ENCODE data around the gene LRRC9.
"Not testable (repeated sequence)": the region's sequence is repeated elsewhere in the genome, so short reads cannot be mapped to it uniquely, and the experiment has no call there.

LRRC9 gene

GRCh38 chr14:59998564-59998963 is 78.6 kb downstream of the LRRC9 start:
- H3K9ac ChIP-seq (ENCODE audit: low read length) = no peak overlapping the region
- no peaks in the 10 kb centered on the region for H3K36me3 ChIP-seq (ENCODE audit: control insufficient read depth, insufficient read depth, low read length)
- no peak overlapping the region for H3K4me3 ChIP-seq (ENCODE audit: low read depth, low read length)
- H3K9me3 ChIP-seq (ENCODE audit: control insufficient read depth, insufficient read depth, low read depth, low read length) = no peaks in the 10 kb centered on the region
- H3K27ac ChIP-seq (ENCODE audit: low read depth, low read length) = no peak overlapping the region
- no peaks in the 10 kb centered on the region for H3K4me1 ChIP-seq (ENCODE audit: control insufficient read depth, insufficient read depth, low read length)
- H3K27me3 ChIP-seq (ENCODE audit: control insufficient read depth, insufficient read depth, low read length) = no peaks in the 10 kb centered on the region

DNA sequence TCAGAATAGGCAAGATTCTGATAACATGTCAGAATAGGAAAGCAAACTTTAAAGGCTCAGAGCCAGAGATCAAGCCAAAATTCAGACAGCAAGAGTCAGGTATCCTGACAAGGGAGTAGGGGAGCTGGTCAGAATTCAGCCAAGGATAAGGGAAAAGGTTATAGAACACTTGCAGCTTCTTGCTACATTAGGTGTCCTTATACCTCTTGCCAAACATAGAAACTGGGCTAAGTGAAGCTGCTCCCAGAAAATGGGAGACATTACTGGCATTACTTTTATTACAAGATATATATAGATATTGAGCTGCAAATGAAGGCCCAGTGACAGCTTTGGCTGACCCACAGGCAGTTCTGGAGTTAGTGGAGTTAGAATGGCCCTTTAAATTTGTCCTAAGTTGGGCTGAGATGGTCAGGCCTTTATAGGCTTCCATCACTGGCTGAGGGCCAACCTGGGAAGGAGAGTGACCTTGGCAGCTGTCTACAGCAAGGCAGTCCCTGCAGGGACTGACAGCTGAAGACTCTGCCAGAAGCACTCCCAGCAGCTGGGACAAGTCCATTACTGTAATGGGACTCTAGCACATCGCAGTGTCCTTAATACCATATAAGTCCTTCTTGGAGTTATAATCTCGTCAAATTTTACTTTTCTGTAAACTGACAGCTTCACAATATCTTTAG is 83.0 kb downstream of the LRRC9 start:
- Histone ChIP-seq H3K27me3 (ENCODE audit: control insufficient read depth, insufficient read depth, low read length) (no peaks in the 10 kb centered on the region), H3K9me3 (ENCODE audit: control insufficient read depth, insufficient read depth, low read depth, low read length) (no peaks in the 10 kb centered on the region), H3K36me3 (ENCODE audit: control insufficient read depth, insufficient read depth, low read length) (no peaks in the 10 kb centered on the region), H3K4me3 (ENCODE audit: low read depth, low read length) (no peak overlapping the region), H3K27ac (ENCODE audit: low read depth, low read length) (no peak overlapping the region), H3K4me1 (ENCODE audit: control insufficient read depth, insufficient read depth, low read length) (no peaks in the 10 kb centered on the region), H3K9ac (ENCODE audit: low read length) (no peak overlapping the region)

DNA sequence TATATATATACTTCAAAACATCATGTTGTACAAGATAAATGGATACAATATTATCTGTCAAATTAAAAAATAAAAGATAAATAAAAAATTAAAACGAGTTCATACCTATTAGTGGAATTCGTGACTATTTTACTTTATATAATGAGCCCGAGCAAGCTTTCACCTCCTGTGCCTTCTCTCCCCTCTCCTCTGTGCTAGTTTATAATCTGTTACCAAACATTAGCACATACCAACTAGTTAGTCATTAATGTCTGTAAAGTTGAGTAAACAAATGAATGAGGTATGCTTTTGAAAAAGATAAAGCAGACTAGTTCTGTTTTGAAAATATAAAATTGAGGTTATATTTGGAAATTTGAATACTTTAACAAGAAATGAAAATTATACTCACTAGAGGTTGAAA is 84.0 kb downstream of the LRRC9 start:
- Histone ChIP-seq H3K4me3 (ENCODE audit: low read depth, low read length) (no peak overlapping the region), H3K27ac (ENCODE audit: low read depth, low read length) (no peak overlapping the region), H3K9me3 (ENCODE audit: control insufficient read depth, insufficient read depth, low read depth, low read length) (no peaks in the 10 kb centered on the region), H3K9ac (ENCODE audit: low read length) (no peak overlapping the region), H3K27me3 (ENCODE audit: control insufficient read depth, insufficient read depth, low read length) (no peaks in the 10 kb centered on the region), H3K36me3 (ENCODE audit: control insufficient read depth, insufficient read depth, low read length) (no peaks in the 10 kb centered on the region), H3K4me1 (ENCODE audit: control insufficient read depth, insufficient read depth, low read length) (no peaks in the 10 kb centered on the region)

- Histone ChIP-seq H3K27ac (ENCODE audit: low read depth, low read length) (no peak overlapping the region), H3K9ac (ENCODE audit: low read length) (no peak overlapping the region), H3K27me3 (ENCODE audit: control insufficient read depth, insufficient read depth, low read length) (no peaks in the 10 kb centered on the region), H3K36me3 (ENCODE audit: control insufficient read depth, insufficient read depth, low read length) (no peaks in the 10 kb centered on the region), H3K9me3 (ENCODE audit: control insufficient read depth, insufficient read depth, low read depth, low read length) (peaks cover 14% of the 10 kb centered on the region), H3K4me1 (ENCODE audit: control insufficient read depth, insufficient read depth, low read length) (no peaks in the 10 kb centered on the region), H3K4me3 (ENCODE audit: low read depth, low read length) (no peak overlapping the region)
Measured at GRCh38 chr14:60008042-60008441, 88.1 kb downstream of the LRRC9 start.

DNA sequence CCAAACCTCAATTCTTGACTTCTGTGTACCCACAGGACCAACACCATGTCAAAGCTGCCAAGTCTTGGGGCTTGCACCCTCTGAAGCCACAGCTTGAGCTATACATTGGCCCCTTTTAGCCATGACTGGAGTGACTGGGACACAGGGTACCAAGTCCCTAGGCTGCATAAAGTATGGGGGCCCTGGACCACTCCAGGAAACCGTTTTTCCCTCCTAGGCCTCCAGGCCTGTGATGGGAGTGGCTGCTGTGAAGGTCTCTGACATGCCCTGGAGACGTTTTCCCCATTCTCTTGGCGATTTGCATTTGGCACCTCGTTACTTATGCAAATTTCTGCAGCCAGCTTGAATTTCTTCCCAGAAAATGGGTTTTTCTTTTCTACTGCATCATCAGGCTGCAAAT is 90.3 kb downstream of the LRRC9 start:
- not testable (repeated sequence) for H3K4me3 ChIP-seq (ENCODE audit: low read depth, low read length); H3K9ac ChIP-seq (ENCODE audit: low read length); H3K36me3 ChIP-seq (ENCODE audit: control insufficient read depth, insufficient read depth, low read length); H3K27ac ChIP-seq (ENCODE audit: low read depth, low read length); H3K4me1 ChIP-seq (ENCODE audit: control insufficient read depth, insufficient read depth, low read length); H3K27me3 ChIP-seq (ENCODE audit: control insufficient read depth, insufficient read depth, low read length)
- peaks cover 24% of the 10 kb centered on the region for H3K9me3 ChIP-seq (ENCODE audit: control insufficient read depth, insufficient read depth, low read depth, low read length)

- Histone ChIP-seq H3K4me3 (ENCODE audit: low read depth, low read length) (no peak overlapping the region), H3K4me1 (ENCODE audit: control insufficient read depth, insufficient read depth, low read length) (no peaks in the 10 kb centered on the region), H3K9me3 (ENCODE audit: control insufficient read depth, insufficient read depth, low read depth, low read length) (peaks cover 29% of the 10 kb centered on the region), H3K9ac (ENCODE audit: low read length) (no peak overlapping the region), H3K27ac (ENCODE audit: low read depth, low read length) (no peak overlapping the region), H3K36me3 (ENCODE audit: control insufficient read depth, insufficient read depth, low read length) (no peaks in the 10 kb centered on the region), H3K27me3 (ENCODE audit: control insufficient read depth, insufficient read depth, low read length) (no peaks in the 10 kb centered on the region)
Measured at GRCh38 chr14:60014402-60014801, 94.5 kb downstream of the LRRC9 start.

DNA sequence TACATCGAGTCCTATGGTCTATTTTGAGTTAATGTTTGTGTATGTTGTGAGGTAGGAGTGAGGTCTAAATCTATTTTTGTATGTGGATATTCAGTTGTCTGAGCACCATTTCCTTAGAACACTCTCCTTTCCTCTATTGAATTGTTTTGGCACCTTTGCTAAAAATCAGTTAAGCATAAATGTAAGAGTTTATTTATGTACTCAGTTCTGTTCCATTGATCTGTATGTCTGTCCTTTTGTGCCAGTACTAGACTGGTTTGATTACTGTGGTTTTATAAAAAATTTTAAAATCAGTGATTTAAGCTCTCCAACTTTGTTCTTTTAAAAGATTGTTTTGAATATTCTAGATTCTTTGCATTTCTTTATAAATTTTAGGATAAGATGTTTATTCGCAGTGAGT is 101.7 kb downstream of the LRRC9 start:
- no peaks in the 10 kb centered on the region for H3K36me3 ChIP-seq (ENCODE audit: control insufficient read depth, insufficient read depth, low read length)
- no peaks in the 10 kb centered on the region for H3K27me3 ChIP-seq (ENCODE audit: control insufficient read depth, insufficient read depth, low read length)
- no peaks in the 10 kb centered on the region for H3K4me1 ChIP-seq (ENCODE audit: control insufficient read depth, insufficient read depth, low read length)
- H3K4me3 ChIP-seq (ENCODE audit: low read depth, low read length) = no peak overlapping the region
- no peak overlapping the region for H3K9ac ChIP-seq (ENCODE audit: low read length)
- H3K27ac ChIP-seq (ENCODE audit: low read depth, low read length) = no peak overlapping the region
- no peaks in the 10 kb centered on the region for H3K9me3 ChIP-seq (ENCODE audit: control insufficient read depth, insufficient read depth, low read depth, low read length)

DNA sequence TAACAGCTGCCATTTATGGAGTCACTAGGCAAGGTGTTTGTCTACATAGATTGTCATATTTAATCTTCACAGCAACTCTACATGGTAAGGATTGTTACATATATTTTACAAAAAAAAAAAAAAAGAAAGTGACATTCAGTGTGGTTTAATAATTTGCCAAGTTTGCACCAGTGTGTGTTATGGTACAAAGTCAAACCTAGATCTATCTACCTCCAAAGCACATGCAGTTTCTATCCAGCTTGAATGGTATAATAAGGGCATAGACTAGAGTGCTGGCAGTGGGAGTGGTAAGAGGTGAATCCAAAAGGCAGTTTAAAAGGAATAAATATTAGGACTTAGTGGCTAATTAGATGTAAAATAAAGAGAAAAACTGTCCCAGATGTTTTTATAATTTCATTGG is 105.6 kb downstream of the LRRC9 start:
- H3K4me3 ChIP-seq (ENCODE audit: low read depth, low read length) = no peak overlapping the region

DNA sequence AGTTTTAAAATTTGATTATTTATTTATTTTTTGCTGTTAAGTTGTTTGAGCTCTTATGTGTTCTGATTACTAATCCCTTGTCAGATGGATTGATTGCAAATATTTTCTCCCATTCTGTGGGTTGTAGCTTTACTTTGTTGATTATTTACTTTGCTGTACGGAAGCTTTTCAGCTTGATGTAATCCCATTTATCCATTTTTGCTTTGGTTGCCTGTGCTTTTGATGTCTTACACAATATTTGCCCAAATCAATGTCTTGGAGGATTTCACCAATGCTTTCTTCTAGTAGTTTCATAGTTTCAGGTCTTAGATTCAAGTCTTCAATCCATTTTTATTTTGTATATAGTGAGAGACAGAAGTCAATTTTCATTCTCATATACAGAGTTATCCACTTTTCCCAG is 115.2 kb downstream of the LRRC9 start:
- Histone ChIP-seq H3K9me3 (ENCODE audit: control insufficient read depth, insufficient read depth, low read depth, low read length) (no peaks in the 10 kb centered on the region), H3K27ac (ENCODE audit: low read depth, low read length) (no peak overlapping the region), H3K36me3 (ENCODE audit: control insufficient read depth, insufficient read depth, low read length) (no peaks in the 10 kb centered on the region), H3K4me3 (ENCODE audit: low read depth, low read length) (no peak overlapping the region), H3K4me1 (ENCODE audit: control insufficient read depth, insufficient read depth, low read length) (no peaks in the 10 kb centered on the region), H3K27me3 (ENCODE audit: control insufficient read depth, insufficient read depth, low read length) (no peaks in the 10 kb centered on the region), H3K9ac (ENCODE audit: low read length) (no peak overlapping the region)

More for the DNA sequence above, 105.6 kb downstream of the LRRC9 start:
- H3K36me3 ChIP-seq (ENCODE audit: control insufficient read depth, insufficient read depth, low read length) = no peaks in the 10 kb centered on the region
- no peak overlapping the region for H3K27ac ChIP-seq (ENCODE audit: low read depth, low read length)
- H3K4me1 ChIP-seq (ENCODE audit: control insufficient read depth, insufficient read depth, low read length) = no peaks in the 10 kb centered on the region
- H3K9ac ChIP-seq (ENCODE audit: low read length) = no peak overlapping the region
- H3K9me3 ChIP-seq (ENCODE audit: control insufficient read depth, insufficient read depth, low read depth, low read length) = no peaks in the 10 kb centered on the region
- no peaks in the 10 kb centered on the region for H3K27me3 ChIP-seq (ENCODE audit: control insufficient read depth, insufficient read depth, low read length)

DNA sequence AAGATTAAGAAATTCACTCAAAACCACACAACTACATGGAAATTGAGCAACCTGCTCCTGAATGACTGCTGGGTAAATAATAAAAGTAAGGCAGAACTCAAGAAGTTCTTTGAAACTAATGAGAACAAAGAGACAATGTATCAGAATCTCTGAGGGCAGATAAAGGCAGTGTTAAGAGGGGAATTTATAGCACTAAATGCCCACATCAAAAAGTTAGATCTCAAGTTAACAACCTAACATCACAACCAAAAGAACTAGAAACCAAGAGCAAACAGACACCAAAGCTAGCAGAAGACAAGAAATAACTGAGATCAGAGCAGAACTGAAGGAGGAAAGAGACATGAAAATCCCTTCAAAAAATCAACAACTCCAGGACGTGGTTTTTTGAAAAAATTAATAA is 128.0 kb downstream of the LRRC9 start:
- H3K9ac ChIP-seq (ENCODE audit: low read length); H3K9me3 ChIP-seq (ENCODE audit: control insufficient read depth, insufficient read depth, low read depth, low read length); H3K4me1 ChIP-seq (ENCODE audit: control insufficient read depth, insufficient read depth, low read length); H3K36me3 ChIP-seq (ENCODE audit: control insufficient read depth, insufficient read depth, low read length); H3K4me3 ChIP-seq (ENCODE audit: low read depth, low read length); H3K27ac ChIP-seq (ENCODE audit: low read depth, low read length); H3K27me3 ChIP-seq (ENCODE audit: control insufficient read depth, insufficient read depth, low read length): not testable (repeated sequence)

- H3K9ac ChIP-seq (ENCODE audit: low read length) = no peak overlapping the region
- H3K27me3 ChIP-seq (ENCODE audit: control insufficient read depth, insufficient read depth, low read length) = no peaks in the 10 kb centered on the region
- no peaks in the 10 kb centered on the region for H3K36me3 ChIP-seq (ENCODE audit: control insufficient read depth, insufficient read depth, low read length)
- H3K27ac ChIP-seq (ENCODE audit: low read depth, low read length) = no peak overlapping the region
- H3K4me1 ChIP-seq (ENCODE audit: control insufficient read depth, insufficient read depth, low read length) = no peaks in the 10 kb centered on the region
- H3K9me3 ChIP-seq (ENCODE audit: control insufficient read depth, insufficient read depth, low read depth, low read length) = no peaks in the 10 kb centered on the region
- no peak overlapping the region for H3K4me3 ChIP-seq (ENCODE audit: low read depth, low read length)
Measured at GRCh38 chr14:60051721-60052221, 131.8 kb downstream of the LRRC9 start.

- no peak overlapping the region for H3K4me3 ChIP-seq (ENCODE audit: low read depth, low read length)
- H3K4me1 ChIP-seq (ENCODE audit: control insufficient read depth, insufficient read depth, low read length) = no peaks in the 10 kb centered on the region
- H3K27me3 ChIP-seq (ENCODE audit: control insufficient read depth, insufficient read depth, low read length) = no peaks in the 10 kb centered on the region
- no peaks in the 10 kb centered on the region for H3K9me3 ChIP-seq (ENCODE audit: control insufficient read depth, insufficient read depth, low read depth, low read length)
- no peak overlapping the region for H3K9ac ChIP-seq (ENCODE audit: low read length)
- no peaks in the 10 kb centered on the region for H3K36me3 ChIP-seq (ENCODE audit: control insufficient read depth, insufficient read depth, low read length)
- no peak overlapping the region for H3K27ac ChIP-seq (ENCODE audit: low read depth, low read length)
Measured at GRCh38 chr14:60058087-60058486, 138.1 kb downstream of the LRRC9 start.
